Measurements from ENCODE around the gene PERM1. TPM values are rescaled to one million over a fixed set of nuclear protein-coding genes. Genes with fewer than 3 reads are reported as not detected.

The PERM1 gene
- total and polyA plus RNA-seq, 2 of the 8 experiments (the other 6 are each of a cell fraction or from before 2014, with no cell fraction given), result not detected

DNA sequence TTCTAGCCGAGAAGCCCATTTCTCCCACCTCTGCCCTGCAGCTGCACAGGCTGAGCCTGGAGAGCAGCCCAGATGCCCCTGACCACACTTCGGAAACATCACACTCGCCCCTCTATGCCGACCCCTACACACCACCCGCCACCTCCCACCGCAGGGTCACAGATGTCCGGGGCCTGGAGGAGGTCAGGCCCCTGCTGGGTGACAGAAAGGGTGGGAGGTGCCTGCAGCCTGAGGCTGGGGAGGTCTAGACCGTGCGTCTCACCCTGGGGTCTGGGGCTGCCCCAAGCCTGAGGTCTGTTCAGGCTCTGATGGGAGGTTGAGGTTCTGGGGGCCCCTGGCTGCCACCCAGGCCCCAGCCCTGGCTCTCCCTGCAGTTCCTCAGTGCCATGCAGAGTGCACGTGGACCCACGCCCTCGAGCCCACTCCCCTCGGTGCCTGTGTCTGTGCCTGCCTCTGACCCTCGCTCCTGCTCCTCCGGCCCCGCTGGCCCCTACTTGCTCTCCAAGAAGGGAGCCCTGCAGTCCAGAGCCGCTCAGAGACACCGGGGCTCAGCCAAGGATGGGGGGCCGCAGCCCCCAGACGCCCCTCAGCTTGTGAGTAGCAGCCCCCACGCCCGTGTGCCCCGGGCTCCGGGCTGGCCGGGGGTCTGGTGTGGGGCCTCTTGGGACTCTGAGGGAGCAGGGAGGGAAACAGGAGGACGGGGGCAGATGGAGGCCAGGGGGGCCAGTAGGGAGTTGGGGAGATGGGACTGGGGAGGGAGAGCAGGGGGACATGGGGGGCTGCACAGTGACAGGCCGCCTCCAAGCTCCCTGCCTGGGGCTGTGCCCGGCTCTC is 8.2 kb downstream of the PERM1 start (continued):
- no peak for TF ChIP-seq SIX5 (IDR thresholded peaks at IDR 0.05; ENCODE audit: low read depth, low read length)
